HepG2 (cell line): ENCODE results near the gene LRP10. TPM values are rescaled to one million over a fixed set of nuclear protein-coding genes. Genes with fewer than 3 reads are reported as not detected.

Experiments
- BATF2 ChIP-seq: sonication (generic); formaldehyde crosslinking; IDR thresholded peaks from 2 replicates; pipeline ENCODE4 v1.8.0; 2022; ENCODE audit warnings: mild to moderate bottlenecking, missing genetic modification reagents, moderate library complexity
- DNMT3B ChIP-seq: conservative IDR thresholded peaks from 2 replicates; pipeline ENCODE4 v1.6.1; 2016; ENCODE audit warnings: missing biosample characterization, control low read depth
- HOXD1 ChIP-seq: sonication (generic); formaldehyde crosslinking; IDR thresholded peaks from 2 replicates; pipeline ENCODE4 v1.5.0; 2020; ENCODE audit warnings: missing genetic modification reagents
- IKZF4 ChIP-seq: sonication (generic); formaldehyde crosslinking; IDR thresholded peaks from 2 replicates; pipeline ENCODE4 v1.5.1; 2020; ENCODE audit warnings: borderline replicate concordance, mild to moderate bottlenecking, low read depth, missing genetic modification reagents; ENCODE audit errors: not compliant biosample characterization
- JUN ChIP-seq: sonication (generic); formaldehyde crosslinking; IDR thresholded peaks from 2 replicates; pipeline ENCODE4 v1.4.0; 2020; ENCODE audit warnings: mild to moderate bottlenecking, missing genetic modification reagents
- NR2F6 ChIP-seq, 2 experiments: IDR thresholded peaks; 2 replicates each; pipeline ENCODE4 v1.6.1; 2016; ENCODE audit warnings: antibody characterized with exemption in 1 of 2, mild to moderate bottlenecking in 1 of 2
- PAXIP1 ChIP-seq: sonication (generic); formaldehyde crosslinking; conservative IDR thresholded peaks from 2 replicates; pipeline ENCODE4 v1.4.0; 2020; ENCODE audit warnings: mild to moderate bottlenecking, missing genetic modification reagents, moderate library complexity
- SCMH1 ChIP-seq: sonication (generic); formaldehyde crosslinking; IDR thresholded peaks from 2 replicates; pipeline ENCODE4 v1.9.0; 2021; ENCODE audit warnings: missing genetic modification reagents, mild to moderate bottlenecking, borderline replicate concordance
- SRSF1 ChIP-seq: fragments of 200-400 bp; formaldehyde crosslinking; optimal IDR thresholded peaks from 2 replicates; pipeline ENCODE3; 2017; ENCODE audit warnings: mild to moderate bottlenecking, low read depth, low read length, moderate library complexity
- TEAD3 ChIP-seq: optimal IDR thresholded peaks from 2 replicates; pipeline ENCODE3; 2016; ENCODE audit warnings: borderline replicate concordance
- ZBTB14 ChIP-seq: sonication (generic); formaldehyde crosslinking; IDR thresholded peaks from 2 replicates; pipeline ENCODE4 v1.4.0; 2020; ENCODE audit warnings: missing genetic modification reagents
- ZBTB21 ChIP-seq: sonication (generic); formaldehyde crosslinking; IDR thresholded peaks from 2 replicates; pipeline ENCODE4 v1.4.0; 2020; ENCODE audit warnings: missing genetic modification reagents
- ZNF160 ChIP-seq: sonication (generic); formaldehyde crosslinking; IDR thresholded peaks from 2 replicates; pipeline ENCODE4 v1.8.0; 2022; ENCODE audit warnings: mild to moderate bottlenecking, inconsistent platforms, missing genetic modification reagents
- ZNF234 ChIP-seq: sonication (generic); formaldehyde crosslinking; conservative IDR thresholded peaks from 2 replicates; pipeline ENCODE4 v1.5.1; 2020; ENCODE audit warnings: mild to moderate bottlenecking, missing genetic modification reagents
- ZNF337 ChIP-seq: sonication (generic); formaldehyde crosslinking; IDR thresholded peaks from 2 replicates; pipeline ENCODE4 v1.5.1; 2020; ENCODE audit warnings: missing genetic modification reagents, low read depth, mild to moderate bottlenecking, borderline replicate concordance
- ZNF503 ChIP-seq: sonication (generic); formaldehyde crosslinking; IDR thresholded peaks from 2 replicates; pipeline ENCODE4 v1.4.0; 2020; ENCODE audit warnings: missing genetic modification reagents
- ZNF558 ChIP-seq: sonication (generic); formaldehyde crosslinking; IDR thresholded peaks from 2 replicates; pipeline ENCODE4 v1.9.0; 2022; ENCODE audit warnings: mild to moderate bottlenecking, missing genetic modification reagents, borderline replicate concordance
- ZNF563 ChIP-seq: sonication (generic); formaldehyde crosslinking; IDR thresholded peaks from 2 replicates; pipeline ENCODE4 v1.8.0; 2022; ENCODE audit warnings: mild to moderate bottlenecking, moderate library complexity, missing genetic modification reagents
- ZNF660 ChIP-seq: sonication (generic); formaldehyde crosslinking; IDR thresholded peaks from 2 replicates; pipeline ENCODE4 v1.5.1; 2020; ENCODE audit warnings: mild to moderate bottlenecking, low read depth, missing genetic modification reagents, borderline replicate concordance
- ZNF709 ChIP-seq: sonication (generic); formaldehyde crosslinking; IDR thresholded peaks from 2 replicates; pipeline ENCODE4 v1.5.0; 2020; ENCODE audit warnings: mild to moderate bottlenecking, missing genetic modification reagents
- ZSCAN21 ChIP-seq: sonication (generic); formaldehyde crosslinking; IDR thresholded peaks from 2 replicates; pipeline ENCODE4 v1.8.0; 2022; ENCODE audit warnings: mild to moderate bottlenecking, missing genetic modification reagents, moderate library complexity, borderline replicate concordance
- polyA plus RNA-seq, 8 experiments: library from polyadenylated mRNA; depleted of rRNA in 3 of 8; stranded (reverse) in 7 of 8; unstranded in 1 of 8; fragments of >200 nt; fragmentation: Illumina TruSeq in 4 of 8; extraction: Trizol in 4 of 8; gene quantifications; 2 replicates each; pipeline versions ENCODE4 v1.2.1 to v1.2.3, GENCODE V29; 2011 to 2016; ENCODE audit warnings: low read depth in 4 of 8, missing spikeins in 1 of 8, mixed read lengths in 1 of 8; ENCODE audit not compliant: insufficient read depth in 1 of 8
- total RNA-seq, 5 experiments: library from RNA; depleted of rRNA; stranded (reverse); fragments of >200 nt; fragmentation: Illumina TruSeq; extraction: Trizol; gene quantifications; 2 replicates each; pipeline ENCODE4 v1.2.3, GENCODE V29; 2016; ENCODE audit warnings: low read depth in 1 of 5

The LRP10 gene
- total and polyA plus RNA-seq, 2 of the 13 experiments (the other 11 are each of a cell fraction or from before 2014, with no cell fraction given), result 16.9 to 45.2 TPM

- TF ChIP-seq JUN (CRISPR knock-in tag) (no peak), NR2F6 (IDR thresholded peaks at IDR 0.05) (no peak), NR2F6 (CRISPR knock-in tag; IDR thresholded peaks at IDR 0.05) (peak; percentile 52; the same call in 1 of the 2 replicates), BATF2 (CRISPR knock-in tag) (0 out of 2 replicates have a peak, but pooled peaks have one; percentile 3), TEAD3 (CRISPR knock-in tag) (peak; percentile 52), ZNF160 (peak; percentile 59; the same call in 1 of the 2 replicates), HOXD1 (CRISPR knock-in tag) (0 out of 2 replicates have a peak, but pooled peaks have one; percentile 60), ZNF660 (CRISPR knock-in tag) (no peak), ZNF558 (no peak), ZNF503 (0 out of 2 replicates have a peak, but pooled peaks have one; percentile 16), ZNF234 (CRISPR knock-in tag) (no peak; the same call in 1 of the 2 replicates), PAXIP1 (0 out of 2 replicates have a peak, but pooled peaks have one; percentile 17), ZNF709 (CRISPR knock-in tag) (0 out of 2 replicates have a peak, but pooled peaks have one; percentile 7), ZBTB14 (CRISPR knock-in tag) (no peak), ZBTB21 (CRISPR knock-in tag) (no peak), SCMH1 (CRISPR knock-in tag) (no peak), ZNF563 (CRISPR knock-in tag) (peak; percentile 28), ZNF337 (CRISPR knock-in tag) (no peak), SRSF1 (no peak), ZSCAN21 (no peak), IKZF4 (CRISPR knock-in tag) (no peak), DNMT3B (CRISPR knock-in tag) (0 out of 2 replicates have a peak, but pooled peaks have one; percentile 84)
Observed at GRCh38 chr14:22872033-22872832, 693 bp downstream of the LRP10 start (continued).
